Posterior cingulate gyrus (tissue), 11 donors: ENCODE data around the gene WIF1.

ENCODE experiments used
- DNase-seq, 10 donors: peaks; one replicate each; pipeline versions ENCODE4 v3.0.0 to v3.0.0-alpha.2; 2020 to 2021; ENCODE audit warnings: mixed read lengths in 3 of 10
- intact Hi-C: fragments of 100-400 bp; cut with DNase I; formaldehyde crosslinking; loops from one replicate; pipeline ENCODE4 v1.15.1; 2023

WIF1 gene

GRCh38 chr12:65123435-65124063, 2.4 kb upstream of the WIF1 start:
- intact Hi-C loops, result loop anchor here (1.0 to 5.0 kb wide), 2 partner anchors 232 to 321 kb away; no protein-coding TSS in a partner anchor
- DNase-seq, result no peak

- intact Hi-C loops, result loop anchor here (1.0 to 5.0 kb wide), 2 partner anchors 231 to 320 kb away; no protein-coding TSS in a partner anchor
- no peak for DNase-seq
These were observed 1.6 kb upstream of the WIF1 start for GRCh38 chr12:65122703-65123102.

GRCh38 chr12:65121956-65122469, 908 bp upstream of the WIF1 start:
- intact Hi-C loops, result loop anchor here (5.0 kb wide), 1 partner anchor 320 kb away; no protein-coding TSS in a partner anchor

GRCh38 chr12:65119063-65119462, 2.0 kb downstream of the WIF1 start:
- intact Hi-C loops, result no loop called here
- DNase-seq, result no peak

More at GRCh38 chr12:65121956-65122469, 908 bp upstream of the WIF1 start:
- DNase-seq, result peak in 2 of 10 donors; percentile 62 to 72

GRCh38 chr12:65113621-65114035, 7.5 kb downstream of the WIF1 start:
- DNase-seq, result no peak
- intact Hi-C loops, result no loop called here

- intact Hi-C loops, result loop anchor here (5.0 kb wide), 1 partner anchor 215 kb away; no protein-coding TSS in a partner anchor
- no peak for DNase-seq
These were observed 14.2 kb downstream of the WIF1 start for GRCh38 chr12:65106948-65107347.

GRCh38 chr12:65100140-65100539, 21.0 kb downstream of the WIF1 start:
- intact Hi-C loops, result no loop called here
- DNase-seq, result no peak

GRCh38 chr12:65099182-65099581, 21.9 kb downstream of the WIF1 start:
- intact Hi-C loops, result no loop called here

GRCh38 chr12:65098364-65098763, 22.7 kb downstream of the WIF1 start:
- no peak for DNase-seq
- intact Hi-C loops, result no loop called here

More at GRCh38 chr12:65099182-65099581, 21.9 kb downstream of the WIF1 start:
- no peak for DNase-seq

GRCh38 chr12:65094722-65095121, 26.4 kb downstream of the WIF1 start:
- no peak for DNase-seq
- intact Hi-C loops, result no loop called here

- intact Hi-C loops, result no loop called here
- no peak for DNase-seq
These were observed 27.5 kb downstream of the WIF1 start for GRCh38 chr12:65093606-65094005.

- intact Hi-C loops, result no loop called here
- DNase-seq, result no peak
These were observed 30.6 kb downstream of the WIF1 start for GRCh38 chr12:65090461-65090860.

- intact Hi-C loops, result no loop called here
These were observed 34.9 kb downstream of the WIF1 start for GRCh38 chr12:65086236-65086635.

GRCh38 chr12:65084579-65084978, 36.5 kb downstream of the WIF1 start:
- DNase-seq, result no peak
- intact Hi-C loops, result no loop called here

More at GRCh38 chr12:65086236-65086635, 34.9 kb downstream of the WIF1 start:
- DNase-seq, result no peak

- no peak for DNase-seq
- intact Hi-C loops, result no loop called here
These were observed 37.5 kb downstream of the WIF1 start for GRCh38 chr12:65083581-65083980.

GRCh38 chr12:65082406-65082805, 38.7 kb downstream of the WIF1 start:
- no peak for DNase-seq
- intact Hi-C loops, result no loop called here

GRCh38 chr12:65081496-65081895, 39.6 kb downstream of the WIF1 start:
- DNase-seq, result no peak
- intact Hi-C loops, result no loop called here

- intact Hi-C loops, result no loop called here
These were observed 46.2 kb downstream of the WIF1 start for GRCh38 chr12:65074932-65075331.

GRCh38 chr12:65069336-65069735, 51.8 kb downstream of the WIF1 start:
- DNase-seq, result no peak
- intact Hi-C loops, result no loop called here

More at GRCh38 chr12:65074932-65075331, 46.2 kb downstream of the WIF1 start:
- DNase-seq, result no peak

- DNase-seq, result no peak
- intact Hi-C loops, result no loop called here
These were observed 53.7 kb downstream of the WIF1 start for GRCh38 chr12:65067383-65067782.

- DNase-seq, result no peak
- intact Hi-C loops, result no loop called here
These were observed 65.2 kb downstream of the WIF1 start for GRCh38 chr12:65055859-65056258.

GRCh38 chr12:65051218-65051617, 69.9 kb downstream of the WIF1 start:
- DNase-seq, result no peak
- intact Hi-C loops, result no loop called here
